Memory B cell (primary cell): Measurements from ENCODE around the gene ABCF3.

Experiments
- ATAC-seq: fragments of 150-1000 bp; cut with Tn5 transposase; 2 replicates; pipeline ENCODE4 v1.10.0; 2021; ENCODE audit warnings: low read depth, mild to moderate bottlenecking, moderate library complexity
- DNase-seq, 2 donors: peaks; one replicate each; pipeline ENCODE4 v3.0.0; 2022; ENCODE audit warnings: low spot score in 2 of 2
- H3K27ac Mint-ChIP-seq: one replicate; pipeline ENCODE4 v1.8.0; 2022; ENCODE audit warnings: mild to moderate bottlenecking, moderate library complexity, mixed read lengths
- H3K27me3 Mint-ChIP-seq: one replicate; pipeline ENCODE4 v1.8.0; 2022; ENCODE audit warnings: mixed read lengths
- H3K36me3 Mint-ChIP-seq: one replicate; pipeline ENCODE4 v1.8.0; 2022; ENCODE audit warnings: mild to moderate bottlenecking, mixed read lengths
- H3K4me1 Mint-ChIP-seq: one replicate; pipeline ENCODE4 v1.8.0; 2022; ENCODE audit warnings: mixed read lengths
- H3K4me3 Mint-ChIP-seq: one replicate; pipeline ENCODE4 v1.8.0; 2022; ENCODE audit warnings: mild to moderate bottlenecking, moderate library complexity, mixed read lengths
- H3K9me3 Mint-ChIP-seq: one replicate; pipeline ENCODE4 v1.8.0; 2022; ENCODE audit warnings: mixed read lengths

The ABCF3 gene

GRCh38 chr3:184185461-184186183, 377 bp upstream of the ABCF3 start:
- Mint-ChIP-seq H3K4me3 (peak overlapping the region; percentile 96), H3K9me3 (no peaks in the 10 kb centered on the region), H3K27ac (peak overlapping the region; percentile 93), H3K27me3 (no peaks in the 10 kb centered on the region), H3K4me1 (peaks cover 30% of the 10 kb centered on the region), H3K36me3 (peaks cover 29% of the 10 kb centered on the region)
- DNase-seq: peak; percentile 95 to 99
- ATAC-seq: peak; percentile 90

- ATAC-seq (no peak), DNase-seq (no peak)
- H3K4me1 Mint-ChIP-seq: peaks cover 30% of the 10 kb centered on the region
- H3K27me3 Mint-ChIP-seq: no peaks in the 10 kb centered on the region
- H3K27ac Mint-ChIP-seq: peak overlapping the region; percentile 93
- peaks cover 22% of the 10 kb centered on the region for H3K36me3 Mint-ChIP-seq
- H3K4me3 Mint-ChIP-seq: peak overlapping the region; percentile 96
- H3K9me3 Mint-ChIP-seq: no peaks in the 10 kb centered on the region
Measured at GRCh38 chr3:184186902-184187207, 856 bp downstream of the ABCF3 start.

- no peak overlapping the region for H3K4me3 Mint-ChIP-seq
- no peaks in the 10 kb centered on the region for H3K27me3 Mint-ChIP-seq
- no peak for DNase-seq
- peaks cover 25% of the 10 kb centered on the region for H3K36me3 Mint-ChIP-seq
- H3K4me1 Mint-ChIP-seq: peaks cover 30% of the 10 kb centered on the region
- no peak for ATAC-seq
- no peak overlapping the region for H3K27ac Mint-ChIP-seq
- no peaks in the 10 kb centered on the region for H3K9me3 Mint-ChIP-seq
Measured at GRCh38 chr3:184188080-184188479, 2.1 kb downstream of the ABCF3 start.

GRCh38 chr3:184189421-184189820, 3.4 kb downstream of the ABCF3 start:
- no peaks in the 10 kb centered on the region for H3K9me3 Mint-ChIP-seq
- no peak overlapping the region for H3K27ac Mint-ChIP-seq
- H3K4me1 Mint-ChIP-seq: peaks cover 30% of the 10 kb centered on the region
- no peak for DNase-seq
- H3K36me3 Mint-ChIP-seq: peaks cover 26% of the 10 kb centered on the region
- no peak for ATAC-seq
- no peaks in the 10 kb centered on the region for H3K27me3 Mint-ChIP-seq
- no peak overlapping the region for H3K4me3 Mint-ChIP-seq

- peaks cover 27% of the 10 kb centered on the region for H3K36me3 Mint-ChIP-seq
- no peak for ATAC-seq
Measured at GRCh38 chr3:184192889-184193288, 6.9 kb downstream of the ABCF3 start.

GRCh38 chr3:184193991-184194539, 8.1 kb downstream of the ABCF3 start:
- H3K27ac Mint-ChIP-seq: no peak overlapping the region
- no peaks in the 10 kb centered on the region for H3K9me3 Mint-ChIP-seq
- peaks cover 27% of the 10 kb centered on the region for H3K36me3 Mint-ChIP-seq
- DNase-seq (no peak), ATAC-seq (no peak)
- H3K27me3 Mint-ChIP-seq: no peaks in the 10 kb centered on the region
- no peak overlapping the region for H3K4me3 Mint-ChIP-seq
- H3K4me1 Mint-ChIP-seq: peaks cover 3% of the 10 kb centered on the region

More at GRCh38 chr3:184192889-184193288, 6.9 kb downstream of the ABCF3 start:
- Mint-ChIP-seq H3K9me3 (no peaks in the 10 kb centered on the region), H3K27ac (no peak overlapping the region), H3K4me1 (peaks cover 10% of the 10 kb centered on the region), H3K27me3 (no peaks in the 10 kb centered on the region), H3K4me3 (no peak overlapping the region)
- DNase-seq: no peak

- ATAC-seq (no peak), DNase-seq (no peak)
- Mint-ChIP-seq H3K36me3 (peaks cover 20% of the 10 kb centered on the region), H3K4me3 (no peak overlapping the region), H3K27ac (no peak overlapping the region), H3K4me1 (no peaks in the 10 kb centered on the region), H3K27me3 (no peaks in the 10 kb centered on the region), H3K9me3 (no peaks in the 10 kb centered on the region)
Measured at GRCh38 chr3:184196536-184196935, 10.5 kb downstream of the ABCF3 start.

- H3K27me3 Mint-ChIP-seq: no peaks in the 10 kb centered on the region
- peaks cover 9% of the 10 kb centered on the region for H3K36me3 Mint-ChIP-seq
- H3K4me1 Mint-ChIP-seq: no peaks in the 10 kb centered on the region
- H3K27ac Mint-ChIP-seq: no peak overlapping the region
- no peak for DNase-seq
- no peak for ATAC-seq
- H3K9me3 Mint-ChIP-seq: no peaks in the 10 kb centered on the region
- H3K4me3 Mint-ChIP-seq: no peak overlapping the region
Measured at GRCh38 chr3:184198509-184198908, 12.5 kb downstream of the ABCF3 start.

- Mint-ChIP-seq H3K36me3 (no peaks in the 10 kb centered on the region), H3K4me1 (no peaks in the 10 kb centered on the region), H3K4me3 (no peak overlapping the region), H3K27me3 (peaks cover 6% of the 10 kb centered on the region), H3K27ac (no peak overlapping the region), H3K9me3 (no peaks in the 10 kb centered on the region)
- DNase-seq (no peak), ATAC-seq (no peak)
Measured at GRCh38 chr3:184200825-184201224, 14.8 kb downstream of the ABCF3 start.

GRCh38 chr3:184203526-184203925, 17.5 kb downstream of the ABCF3 start:
- no peaks in the 10 kb centered on the region for H3K36me3 Mint-ChIP-seq
- no peak overlapping the region for H3K4me3 Mint-ChIP-seq
- no peak for DNase-seq
- ATAC-seq: no peak
- H3K27ac Mint-ChIP-seq: no peak overlapping the region
- no peaks in the 10 kb centered on the region for H3K9me3 Mint-ChIP-seq
- no peaks in the 10 kb centered on the region for H3K4me1 Mint-ChIP-seq
- peaks cover 14% of the 10 kb centered on the region for H3K27me3 Mint-ChIP-seq

GRCh38 chr3:184209146-184209923, 23.3 kb downstream of the ABCF3 start:
- H3K27me3 Mint-ChIP-seq: peaks cover 17% of the 10 kb centered on the region
- H3K4me3 Mint-ChIP-seq: no peak overlapping the region
- no peaks in the 10 kb centered on the region for H3K36me3 Mint-ChIP-seq
- ATAC-seq: no peak
- H3K27ac Mint-ChIP-seq: no peak overlapping the region
- no peaks in the 10 kb centered on the region for H3K9me3 Mint-ChIP-seq
- DNase-seq: no peak
- no peaks in the 10 kb centered on the region for H3K4me1 Mint-ChIP-seq

GRCh38 chr3:184211297-184211696, 25.3 kb downstream of the ABCF3 start:
- Mint-ChIP-seq H3K9me3 (no peaks in the 10 kb centered on the region), H3K4me3 (no peak overlapping the region), H3K36me3 (no peaks in the 10 kb centered on the region), H3K4me1 (no peaks in the 10 kb centered on the region), H3K27ac (no peak overlapping the region), H3K27me3 (peaks cover 15% of the 10 kb centered on the region)
- DNase-seq: no peak
- ATAC-seq: no peak

- H3K27me3 Mint-ChIP-seq: peaks cover 12% of the 10 kb centered on the region
- H3K4me3 Mint-ChIP-seq: no peak overlapping the region
- H3K27ac Mint-ChIP-seq: no peak overlapping the region
- H3K9me3 Mint-ChIP-seq: no peaks in the 10 kb centered on the region
- DNase-seq: no peak
- ATAC-seq: no peak
- H3K4me1 Mint-ChIP-seq: no peaks in the 10 kb centered on the region
- no peaks in the 10 kb centered on the region for H3K36me3 Mint-ChIP-seq
Measured at GRCh38 chr3:184211718-184212117, 25.7 kb downstream of the ABCF3 start.

GRCh38 chr3:184218814-184219213, 32.8 kb downstream of the ABCF3 start:
- no peaks in the 10 kb centered on the region for H3K9me3 Mint-ChIP-seq
- H3K4me3 Mint-ChIP-seq: no peak overlapping the region
- peaks cover 14% of the 10 kb centered on the region for H3K27me3 Mint-ChIP-seq
- H3K36me3 Mint-ChIP-seq: no peaks in the 10 kb centered on the region
- H3K27ac Mint-ChIP-seq: no peak overlapping the region
- no peaks in the 10 kb centered on the region for H3K4me1 Mint-ChIP-seq
- ATAC-seq: no peak
- no peak for DNase-seq
